GM18907 (cell line): ENCODE measurements around the gene LRRC43.
"Not testable (repeated sequence)": the region's sequence is repeated elsewhere in the genome, so short reads cannot be mapped to it uniquely, and the experiment has no call there.

Source experiments
- ATAC-seq: cut with Tn5 transposase; IDR thresholded peaks from one replicate; pipeline ENCODE4 v1.9.1; 2021; ENCODE audit warnings: mild to moderate bottlenecking, moderate library complexity; ENCODE audit not compliant: unreplicated experiment

LRRC43 gene

DNA sequence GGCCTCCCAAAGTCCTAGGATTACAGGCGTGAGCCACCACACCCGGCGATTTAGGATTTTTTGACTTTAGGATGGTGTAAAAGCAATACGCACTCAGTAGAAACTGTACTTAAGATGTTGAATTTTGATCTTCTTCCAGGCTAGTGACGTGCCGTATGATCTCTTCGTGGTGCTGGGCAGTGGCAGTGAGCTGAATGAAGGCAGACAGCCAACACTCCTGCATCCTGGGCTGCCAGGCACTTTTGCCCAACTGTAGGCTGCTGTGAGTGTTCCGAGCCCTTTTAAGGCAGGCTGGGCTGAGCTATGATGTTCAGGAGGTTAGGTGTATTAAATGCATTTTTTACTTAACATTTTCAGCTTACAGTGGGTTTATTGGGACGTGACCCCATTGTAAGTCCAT, 30.2 kb upstream of the LRRC43 start:
- no peak for ATAC-seq

DNA sequence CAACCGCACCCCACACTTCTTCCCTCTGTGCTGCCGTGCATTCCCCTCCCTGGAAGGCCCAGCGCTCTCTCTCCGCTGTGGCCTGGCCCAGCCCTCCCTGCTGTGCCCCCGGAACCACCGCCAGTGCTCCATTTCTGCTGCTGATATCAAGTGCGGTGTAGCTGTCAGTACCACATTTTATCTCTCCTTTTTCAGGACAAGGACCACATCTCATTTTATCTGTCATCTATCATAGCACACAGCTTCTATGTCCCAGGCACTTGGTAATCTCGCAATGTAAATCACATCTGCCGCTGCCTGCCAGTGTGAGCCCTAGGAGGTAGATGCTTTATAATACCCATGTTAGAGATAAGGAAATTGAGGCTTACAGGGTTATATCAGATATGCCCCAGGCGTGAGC, 27.2 kb upstream of the LRRC43 start:
- ATAC-seq, result no peak

DNA sequence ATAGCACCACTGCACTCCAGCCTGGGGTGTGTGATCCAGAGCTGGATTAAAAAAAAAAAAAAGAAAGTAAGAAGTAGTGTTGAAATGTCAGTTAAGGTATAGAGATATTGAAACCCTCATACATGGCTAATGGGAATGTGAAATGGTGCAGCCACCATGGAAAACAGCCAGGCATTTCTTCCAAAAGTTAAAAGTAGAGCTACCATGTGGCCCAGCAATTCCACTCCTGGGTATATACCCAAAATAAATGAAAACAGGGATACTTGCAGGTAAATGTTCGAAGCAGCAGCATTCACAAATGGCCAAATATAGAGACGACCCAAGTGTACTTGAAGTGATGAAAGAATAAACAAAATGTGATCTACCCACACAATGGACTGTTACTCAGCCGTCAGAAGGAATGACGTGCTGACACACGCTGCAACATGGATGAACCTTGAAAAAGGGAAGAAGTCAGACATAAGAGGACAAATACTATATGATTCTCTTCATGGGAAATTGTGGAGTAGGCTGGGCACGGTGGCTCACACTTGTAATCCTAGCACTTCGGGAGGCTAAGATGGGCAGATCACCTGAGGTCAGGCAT, 24.1 kb upstream of the LRRC43 start:
- no peak for ATAC-seq

DNA sequence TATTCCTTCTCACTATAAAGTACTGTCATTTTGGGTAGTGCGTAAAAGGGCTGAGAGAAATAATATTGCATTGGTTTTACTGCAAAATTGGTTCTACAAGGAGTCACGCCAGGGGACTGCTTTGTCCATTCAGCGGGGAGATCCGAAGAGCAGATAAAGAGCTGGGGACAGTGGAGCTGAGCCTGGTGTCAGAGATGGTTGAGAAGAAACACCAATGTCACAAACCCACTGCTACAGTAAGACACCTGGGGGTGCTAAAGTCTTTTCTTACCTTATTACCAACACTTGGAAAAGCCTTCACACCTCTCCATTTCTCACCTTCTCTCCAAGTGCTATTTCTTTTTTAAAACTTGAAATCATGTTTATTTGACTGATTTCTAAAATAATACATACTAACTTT, 23.0 kb upstream of the LRRC43 start:
- no peak for ATAC-seq

DNA sequence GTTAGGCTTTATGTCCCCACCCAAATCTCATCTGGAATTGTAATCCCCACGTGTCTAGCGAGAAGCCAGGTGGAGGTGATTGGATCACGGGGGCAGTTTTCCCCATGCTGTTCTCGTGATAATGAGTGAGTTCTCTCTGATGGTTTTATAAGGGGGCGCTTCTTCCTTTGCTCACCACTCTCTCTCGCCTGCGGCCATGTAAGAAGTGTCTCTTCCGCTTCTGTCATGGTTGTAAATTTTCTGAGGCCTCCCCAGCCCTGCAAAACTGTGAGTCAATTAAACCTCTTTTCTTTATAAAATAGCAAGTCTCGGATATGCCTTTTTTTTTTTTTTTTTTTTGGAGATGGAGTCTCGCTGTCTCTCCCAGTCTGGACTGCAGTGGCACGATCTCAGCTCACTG, 22.2 kb upstream of the LRRC43 start:
- ATAC-seq, result no peak

DNA sequence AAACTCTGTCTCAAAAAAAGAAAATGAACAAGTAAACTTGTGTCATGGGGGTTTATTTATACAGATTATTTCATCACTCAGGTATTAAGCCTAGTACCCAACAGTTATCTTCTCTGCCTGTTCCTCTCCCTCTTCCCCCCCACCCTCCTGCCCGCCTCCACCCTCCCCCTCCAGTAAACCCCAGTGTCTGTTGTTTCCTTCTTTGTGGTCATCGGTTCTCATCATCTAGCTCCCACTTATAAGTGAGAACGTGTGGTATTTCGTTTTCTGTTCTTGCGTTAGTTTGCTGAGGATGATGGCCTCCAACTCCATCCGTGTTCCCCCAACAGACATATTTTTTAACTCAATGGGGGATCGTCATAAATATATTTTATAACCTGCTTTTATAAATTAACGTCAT, 21.2 kb upstream of the LRRC43 start:
- ATAC-seq, result no peak

DNA sequence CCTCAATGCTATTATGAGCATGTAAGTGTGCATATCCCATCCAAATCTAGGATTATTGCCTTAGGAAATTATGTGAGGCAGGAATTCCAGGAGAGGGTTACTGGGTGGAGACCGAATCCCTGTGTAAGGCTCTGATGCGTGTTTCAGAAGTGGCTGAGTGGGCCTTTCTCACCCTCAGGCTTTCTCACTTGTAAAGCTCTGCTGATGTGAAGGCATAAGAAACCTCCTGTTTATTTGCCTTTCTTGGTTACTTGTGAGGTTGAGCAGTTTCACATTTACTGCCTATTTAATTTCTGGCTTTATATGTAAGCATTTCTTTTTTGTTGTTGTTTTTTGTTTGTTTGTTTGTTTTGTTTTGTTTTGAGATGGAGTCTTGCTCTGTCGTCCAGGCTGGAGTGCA, 19.9 kb upstream of the LRRC43 start:
- no peak for ATAC-seq

DNA sequence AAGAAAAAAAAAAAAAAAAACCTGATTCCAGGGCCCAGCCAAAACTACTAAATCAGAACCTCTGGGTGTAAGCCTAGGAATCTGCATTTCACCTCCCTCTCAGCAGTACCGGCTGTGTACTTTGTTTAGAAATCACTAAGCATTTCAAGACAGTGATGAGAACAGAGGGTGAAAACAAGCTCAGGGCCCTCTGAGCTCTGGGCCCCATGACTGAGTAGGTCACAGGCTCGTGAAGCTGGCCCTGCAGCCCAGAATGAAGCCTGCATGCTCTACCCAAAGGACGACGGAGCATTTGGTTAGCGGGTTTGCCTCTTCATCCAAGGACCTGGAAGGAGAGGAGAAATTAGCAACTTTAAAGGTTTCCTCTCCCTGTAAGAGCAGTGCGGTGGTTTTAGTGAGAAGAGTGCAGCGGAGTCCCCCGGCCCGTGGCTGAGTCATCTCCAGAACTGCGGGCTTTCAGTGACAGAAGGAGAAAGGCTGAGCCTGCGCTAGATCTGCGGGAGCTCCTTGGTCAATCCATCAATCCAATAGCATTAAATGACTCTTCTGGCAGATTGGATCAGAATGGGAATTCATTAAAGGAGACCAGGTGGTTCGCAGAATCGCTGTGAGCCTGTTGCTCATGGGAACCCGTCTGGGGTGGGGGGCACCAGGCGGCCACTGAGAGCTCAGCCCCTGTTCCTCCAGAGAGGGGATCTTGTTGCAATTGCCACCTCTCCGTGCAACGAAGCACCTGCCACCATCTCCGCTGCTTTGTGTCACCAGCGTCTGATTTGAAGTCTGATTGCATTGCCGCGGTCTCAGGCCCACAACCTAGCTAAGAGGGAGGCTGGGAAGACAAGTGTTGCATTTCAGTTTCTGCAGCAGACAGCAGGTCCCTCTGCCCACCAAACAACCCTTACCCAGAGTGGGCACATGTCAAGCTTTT, 16.2 kb upstream of the LRRC43 start:
- no peak for ATAC-seq

DNA sequence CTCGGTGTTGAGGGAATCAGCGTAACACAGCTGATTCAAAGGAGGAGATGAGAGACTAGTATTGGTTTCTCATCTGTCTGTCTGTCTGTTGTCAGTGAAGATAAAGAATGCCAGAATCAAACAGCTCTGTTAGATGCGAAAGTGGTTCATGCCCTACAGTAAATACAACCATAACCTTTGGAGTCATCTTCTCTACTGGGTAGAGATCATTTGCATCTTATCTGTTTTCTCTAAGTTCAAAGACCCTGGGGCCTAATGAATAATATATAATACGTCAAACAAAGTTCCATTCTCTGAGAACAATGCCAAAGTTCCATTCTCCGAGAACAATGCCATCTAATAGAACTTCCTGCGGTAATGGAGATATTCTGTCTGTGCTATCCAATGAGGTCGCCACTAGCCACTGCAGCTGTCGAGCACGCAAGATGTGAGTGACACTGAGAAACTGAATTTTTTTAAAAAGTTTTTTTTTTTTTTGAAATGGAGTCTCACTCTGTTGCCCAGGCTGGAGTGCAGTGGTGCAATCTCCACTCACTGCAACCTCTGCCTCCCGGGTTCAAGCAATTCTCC, 15.5 kb upstream of the LRRC43 start:
- no peak for ATAC-seq

DNA sequence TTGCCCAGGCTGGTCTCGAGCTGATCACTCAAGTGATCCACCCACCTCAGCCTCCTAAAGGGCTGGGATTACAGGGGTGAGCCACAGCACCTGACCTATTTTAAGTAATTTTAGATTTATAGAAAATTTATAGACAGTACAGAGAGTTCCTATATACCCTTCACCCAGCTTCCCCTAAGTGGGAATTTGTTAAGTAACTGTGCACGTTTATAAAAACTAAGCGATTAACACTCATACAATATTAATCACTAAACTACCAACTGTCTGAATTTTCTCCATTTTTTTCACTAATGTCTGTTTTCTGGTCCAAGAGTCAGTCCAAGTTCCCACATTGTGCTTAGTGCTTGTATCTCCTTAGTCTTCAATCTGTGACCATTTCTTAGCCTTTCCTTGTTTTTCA, 14.4 kb upstream of the LRRC43 start:
- no peak for ATAC-seq

DNA sequence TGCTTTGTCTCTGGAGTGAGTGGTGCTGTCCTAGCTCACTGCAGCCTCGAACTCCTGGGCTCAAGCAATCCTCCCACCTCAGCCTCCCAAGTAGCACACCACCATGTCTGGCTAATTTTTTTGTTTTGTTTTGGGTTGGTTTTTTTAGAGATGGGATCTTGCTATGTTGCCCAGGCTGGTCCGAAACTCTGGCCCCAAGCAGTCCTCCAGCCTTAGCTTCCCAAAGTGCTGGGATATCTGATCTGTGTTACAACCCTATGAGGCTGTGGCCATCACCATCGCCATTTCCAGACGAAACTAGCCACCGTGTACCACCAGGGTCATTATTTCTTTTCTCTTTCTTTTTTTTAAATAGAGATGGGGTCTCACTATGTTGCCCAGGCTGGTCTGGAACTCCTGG, 11.5 kb upstream of the LRRC43 start:
- ATAC-seq, result no peak

DNA sequence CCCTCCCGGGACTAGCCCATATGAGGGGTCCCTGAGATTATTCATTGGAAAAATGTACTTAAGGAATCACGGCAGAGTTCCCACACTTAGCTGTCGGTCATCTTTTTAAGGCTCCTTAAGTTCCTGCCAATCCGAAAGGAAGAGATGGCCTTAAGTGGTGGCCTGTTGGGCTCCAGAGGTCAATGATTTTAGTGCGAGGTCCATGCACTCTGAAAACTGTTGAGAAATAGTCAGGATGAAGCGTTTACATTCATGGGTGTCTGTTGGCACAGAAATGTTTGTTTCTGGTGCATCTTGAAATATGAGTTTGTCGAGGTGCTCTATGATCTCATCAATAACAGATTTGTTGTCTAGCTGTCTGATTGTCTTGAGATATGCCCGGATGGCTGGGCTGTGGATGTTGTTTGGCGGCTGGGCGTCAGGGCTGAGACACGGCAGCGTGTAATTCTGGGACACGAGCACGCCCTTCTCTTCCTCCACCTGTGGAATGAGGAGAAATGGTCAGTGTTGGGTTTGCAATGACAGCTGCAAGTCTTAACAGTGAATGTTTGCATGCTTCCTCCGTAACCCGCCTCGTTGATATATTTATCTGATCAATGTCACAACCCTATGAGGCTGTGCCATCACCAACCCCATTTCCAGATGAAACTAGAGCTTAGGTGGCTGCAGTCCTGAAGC, 10.5 kb upstream of the LRRC43 start:
- no peak for ATAC-seq

DNA sequence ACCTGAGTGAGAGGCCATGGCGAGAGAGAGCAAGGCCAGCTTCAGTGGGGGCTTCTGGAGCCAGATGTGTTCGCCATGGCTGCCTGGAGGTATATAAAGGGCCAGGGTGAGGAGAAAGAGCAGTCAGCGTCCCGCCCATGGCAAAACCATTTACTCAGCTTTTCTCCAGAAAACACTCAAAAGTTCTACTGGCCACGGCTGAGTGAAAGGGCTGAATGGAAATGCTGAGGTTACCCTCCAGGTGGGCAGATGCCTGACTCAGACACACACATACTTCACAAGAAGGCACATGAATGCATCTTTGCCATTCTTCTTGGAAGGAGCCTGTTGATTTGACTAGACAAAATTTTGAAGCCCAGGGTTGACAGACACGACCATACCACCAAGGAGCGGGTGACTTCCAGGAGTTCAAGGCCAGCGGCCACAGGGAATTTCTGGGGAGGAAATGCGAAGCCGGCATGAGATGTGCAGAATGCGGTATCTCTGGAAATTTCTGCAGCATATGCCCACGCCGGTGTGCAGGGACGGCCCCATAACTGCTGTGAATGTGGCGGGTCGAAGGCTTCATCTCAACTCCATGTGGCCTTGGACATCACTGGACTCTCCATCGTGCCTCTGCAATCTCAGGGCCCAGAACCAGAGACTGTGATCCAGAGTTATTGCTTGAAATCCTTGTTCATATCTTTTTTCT, 8.6 kb upstream of the LRRC43 start, which contains the start of gene IL31:
Gene IL31, minus strand, starts transcription at position 67 of the 691 bp plus-strand sequence. Its CDS starts 49 bp downstream, at position 18.
- no peak for ATAC-seq

DNA sequence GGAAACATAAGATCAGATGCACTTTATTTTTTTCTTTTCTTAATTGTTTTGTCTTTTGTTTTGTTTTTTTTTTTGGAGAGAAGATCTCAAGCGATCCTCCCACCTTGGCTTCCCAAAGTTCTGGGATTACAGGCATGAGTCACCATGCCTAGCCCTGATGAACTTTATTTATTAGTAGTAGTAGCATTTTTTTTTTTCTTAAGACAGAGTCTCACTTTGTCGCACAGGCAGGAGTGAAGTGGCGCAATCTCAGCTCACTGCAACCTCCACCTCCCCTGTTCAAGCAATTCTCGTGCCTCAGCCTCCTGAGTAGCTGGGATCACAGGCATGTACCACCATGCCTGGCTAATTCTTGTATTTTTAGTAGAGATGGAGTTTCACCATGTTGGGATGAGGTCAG, 6.5 kb upstream of the LRRC43 start:
- not testable (repeated sequence) for ATAC-seq

DNA sequence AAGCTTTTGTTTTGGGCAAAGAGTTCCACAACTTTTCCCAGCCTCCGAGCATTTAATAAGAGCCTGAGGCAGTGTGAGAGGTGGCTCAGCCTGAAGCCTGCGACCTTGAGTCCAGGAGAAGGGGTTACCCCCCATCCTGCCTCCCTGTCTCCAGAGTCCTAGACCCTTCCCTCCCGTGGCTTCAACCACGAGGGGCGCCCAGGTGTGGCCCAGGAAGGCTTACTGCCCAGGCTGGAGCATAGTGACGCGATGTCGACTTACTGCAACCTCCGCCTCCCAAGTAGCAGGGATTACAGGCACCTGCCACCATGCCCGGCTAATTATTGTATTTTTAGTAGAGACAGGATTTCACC, 641 bp downstream of the LRRC43 start:
- no peak for ATAC-seq

DNA sequence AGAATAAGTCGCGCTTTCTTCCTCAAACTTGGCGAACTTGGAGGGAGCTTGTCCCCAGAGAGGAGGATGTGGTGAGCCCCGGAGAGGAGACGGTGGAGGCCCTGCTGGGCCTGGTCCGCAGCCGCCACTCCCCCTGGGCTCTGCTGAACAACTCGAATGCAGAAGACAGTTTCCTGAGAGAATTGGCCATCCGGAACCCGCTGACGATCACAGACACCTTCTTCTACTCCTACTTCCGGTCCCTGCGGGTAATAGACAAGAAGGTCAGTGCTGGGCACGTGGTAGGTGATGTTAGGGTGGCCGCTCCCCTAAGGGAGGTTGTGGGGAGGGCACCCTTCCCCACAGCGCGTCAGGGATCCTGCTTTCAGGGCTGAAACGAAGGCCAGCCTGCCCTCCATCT, 1.6 kb downstream of the LRRC43 start:
- ATAC-seq, result no peak

DNA sequence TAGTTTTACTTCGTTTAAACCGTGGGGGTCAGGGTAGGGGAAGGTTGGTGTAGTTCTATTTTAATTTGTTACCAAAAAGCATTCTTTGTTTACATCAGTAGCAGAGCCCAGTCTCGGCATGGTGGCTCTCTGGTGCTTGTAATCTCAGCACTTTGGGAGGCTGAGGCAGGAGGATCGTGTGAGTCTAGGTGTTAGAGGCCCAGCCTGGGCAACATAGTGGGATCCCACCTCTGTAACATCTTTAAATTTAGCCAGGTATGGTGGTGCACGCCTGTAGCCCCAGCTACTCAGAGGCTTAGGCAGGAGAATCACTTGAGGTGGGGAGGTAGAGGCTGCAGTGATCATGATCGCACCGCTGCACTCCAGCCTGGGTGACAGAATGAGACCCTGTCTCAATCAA, 2.2 kb downstream of the LRRC43 start:
- ATAC-seq, result no peak

DNA sequence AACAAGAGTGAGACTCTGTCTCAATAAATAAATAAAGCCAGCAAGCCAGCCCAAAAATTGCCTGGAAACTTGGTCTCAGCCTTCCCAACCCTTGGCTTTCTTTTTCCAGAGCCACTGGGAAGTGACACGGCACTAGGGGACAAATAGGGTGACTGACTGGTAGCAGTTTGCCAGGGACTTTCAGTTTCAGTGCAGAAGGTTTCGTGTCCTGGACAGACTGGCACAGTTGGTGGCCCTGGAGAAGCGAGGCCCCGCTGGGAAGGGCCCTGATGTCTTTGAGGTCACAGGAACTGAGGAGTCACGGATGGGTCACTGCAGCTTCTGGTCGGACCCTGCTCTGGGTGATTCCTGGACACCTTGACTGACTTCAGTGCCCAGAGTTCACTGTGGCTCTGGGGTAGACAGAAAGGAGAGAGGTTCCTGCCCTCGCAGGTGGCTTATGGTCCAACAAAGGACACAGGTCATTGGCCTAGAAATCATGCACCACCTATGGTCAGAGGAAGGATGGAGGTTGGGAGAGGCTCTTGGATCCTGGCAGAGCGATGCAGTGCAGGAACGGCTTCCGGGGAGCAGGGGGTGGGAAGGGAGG, 2.7 kb downstream of the LRRC43 start:
- ATAC-seq, result no peak

DNA sequence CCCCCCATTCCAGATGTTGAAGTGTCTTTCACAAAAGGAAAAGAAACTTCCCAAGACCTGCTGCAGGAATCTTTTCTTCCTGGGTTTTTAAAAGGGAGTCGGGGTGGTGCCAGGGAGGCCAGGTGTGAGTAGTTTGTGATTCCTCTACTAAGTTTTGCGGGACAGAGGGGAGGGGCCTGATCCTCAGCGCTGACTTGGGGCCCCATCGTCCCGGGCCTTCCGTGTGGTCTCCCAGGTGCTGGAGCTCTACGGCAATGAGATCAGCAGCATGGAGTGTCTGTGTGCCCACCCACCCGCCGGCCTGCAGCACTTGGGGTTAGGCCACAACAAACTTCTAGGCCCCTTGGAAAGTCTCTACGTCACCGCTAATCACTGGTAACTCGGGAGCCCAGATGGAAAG, 4.5 kb downstream of the LRRC43 start:
- no peak for ATAC-seq

DNA sequence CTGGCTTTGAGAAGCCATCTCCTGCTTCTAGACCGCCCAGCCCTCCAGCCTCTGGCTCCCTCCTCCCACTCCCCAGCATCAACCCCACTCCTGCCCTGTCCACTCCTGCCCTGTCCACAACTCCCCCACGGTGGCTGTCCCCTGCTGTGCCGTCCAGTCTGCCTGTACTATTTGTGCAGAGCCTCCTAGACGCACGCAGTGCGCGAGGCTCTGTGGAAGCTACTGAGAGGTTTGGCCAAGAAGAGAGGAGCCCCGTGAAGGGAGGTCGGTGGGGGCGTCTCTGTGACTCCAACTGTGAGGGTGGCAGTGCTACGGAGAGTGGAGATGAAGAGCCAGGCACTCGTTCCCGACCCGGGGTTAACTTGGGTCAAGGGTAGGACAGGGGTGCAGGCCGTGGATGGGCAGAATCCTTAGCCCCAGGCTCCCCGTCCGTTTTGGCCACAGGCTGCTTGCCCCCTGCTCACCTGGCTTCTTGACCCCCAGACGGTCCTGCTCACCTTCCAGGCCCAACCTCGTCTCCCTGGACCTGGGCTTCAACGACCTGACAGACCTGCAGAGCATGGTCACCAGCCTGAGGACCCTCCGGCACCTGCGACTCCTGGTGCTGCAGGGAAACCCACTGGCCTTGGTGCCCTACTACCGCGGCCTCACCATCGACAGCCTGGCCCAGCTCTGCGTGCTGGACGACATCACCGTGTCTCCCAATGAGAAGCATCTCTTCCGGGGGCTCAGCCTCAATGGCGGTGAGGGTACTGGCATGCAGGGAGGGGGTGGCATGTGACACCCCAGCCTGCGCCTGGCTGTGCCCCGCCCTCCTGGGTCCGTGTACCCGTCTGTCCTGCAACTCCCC, 6.9 kb downstream of the LRRC43 start:
- ATAC-seq, result no peak
